DMS114 treated with DMSO at 0.1 percent for 48 hours (cell line): ENCODE results near the gene HOOK2.

ENCODE experiments used
- DNase-seq: peaks from one replicate; lab custom pipeline; 2025; ENCODE audit not compliant: unreplicated experiment; lab: John Stamatoyannopoulos, UW

The HOOK2 gene

DNA sequence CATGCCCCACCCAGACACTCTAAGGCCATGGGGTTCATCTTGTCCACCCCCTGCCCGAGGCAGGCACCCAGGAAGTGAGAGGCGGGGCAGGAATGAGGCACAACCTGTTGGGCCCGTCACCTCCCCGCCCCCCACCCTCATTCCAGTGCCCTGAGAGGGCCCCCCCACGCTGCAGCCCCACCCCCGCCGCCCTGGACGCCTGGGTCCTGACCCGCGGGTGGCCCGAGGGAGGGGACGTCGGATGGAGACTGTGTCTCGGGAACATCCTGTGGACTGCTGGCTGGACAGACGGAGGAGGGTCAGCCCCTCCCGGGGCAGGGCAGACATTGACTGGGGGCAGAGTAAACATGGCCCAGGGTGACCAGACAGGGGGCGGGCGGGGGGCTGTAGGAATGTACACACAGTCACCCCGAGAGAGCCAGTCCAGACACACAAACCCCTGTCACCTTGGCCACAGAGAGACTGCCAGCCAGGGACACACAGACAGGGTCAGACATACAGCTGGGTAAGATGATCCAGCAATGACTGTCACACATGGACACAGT lies 8.6 kb upstream of the HOOK2 start:
- DNase-seq, result no peak

DNA sequence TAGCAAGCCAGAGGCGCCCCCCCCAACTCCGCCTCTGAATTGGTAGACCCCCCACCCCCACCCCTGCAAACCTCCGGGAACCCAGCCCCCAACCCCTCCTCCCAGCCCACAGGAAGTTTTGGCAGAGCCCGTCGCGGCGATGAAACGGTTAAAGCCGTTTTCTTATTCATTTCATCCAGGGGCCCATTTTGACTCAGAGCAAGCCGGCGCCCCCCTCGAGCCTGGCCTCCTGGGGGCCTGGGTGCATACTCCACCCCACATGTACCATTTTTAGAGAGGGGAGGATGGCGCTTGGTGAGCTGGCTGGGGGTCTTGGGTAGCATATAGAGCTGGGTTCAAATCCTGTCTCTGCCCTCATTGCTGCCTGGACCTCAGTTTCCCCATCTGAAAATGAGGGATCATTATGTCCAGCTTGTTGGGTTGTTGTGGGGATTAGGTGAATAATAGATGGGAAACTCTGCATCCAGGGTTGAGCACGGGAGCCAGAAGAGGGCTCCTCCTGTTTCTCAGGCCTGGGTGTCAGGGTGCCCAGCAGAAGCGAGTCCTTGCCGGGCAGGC lies 8.0 kb upstream of the HOOK2 start:
- no peak for DNase-seq

DNA sequence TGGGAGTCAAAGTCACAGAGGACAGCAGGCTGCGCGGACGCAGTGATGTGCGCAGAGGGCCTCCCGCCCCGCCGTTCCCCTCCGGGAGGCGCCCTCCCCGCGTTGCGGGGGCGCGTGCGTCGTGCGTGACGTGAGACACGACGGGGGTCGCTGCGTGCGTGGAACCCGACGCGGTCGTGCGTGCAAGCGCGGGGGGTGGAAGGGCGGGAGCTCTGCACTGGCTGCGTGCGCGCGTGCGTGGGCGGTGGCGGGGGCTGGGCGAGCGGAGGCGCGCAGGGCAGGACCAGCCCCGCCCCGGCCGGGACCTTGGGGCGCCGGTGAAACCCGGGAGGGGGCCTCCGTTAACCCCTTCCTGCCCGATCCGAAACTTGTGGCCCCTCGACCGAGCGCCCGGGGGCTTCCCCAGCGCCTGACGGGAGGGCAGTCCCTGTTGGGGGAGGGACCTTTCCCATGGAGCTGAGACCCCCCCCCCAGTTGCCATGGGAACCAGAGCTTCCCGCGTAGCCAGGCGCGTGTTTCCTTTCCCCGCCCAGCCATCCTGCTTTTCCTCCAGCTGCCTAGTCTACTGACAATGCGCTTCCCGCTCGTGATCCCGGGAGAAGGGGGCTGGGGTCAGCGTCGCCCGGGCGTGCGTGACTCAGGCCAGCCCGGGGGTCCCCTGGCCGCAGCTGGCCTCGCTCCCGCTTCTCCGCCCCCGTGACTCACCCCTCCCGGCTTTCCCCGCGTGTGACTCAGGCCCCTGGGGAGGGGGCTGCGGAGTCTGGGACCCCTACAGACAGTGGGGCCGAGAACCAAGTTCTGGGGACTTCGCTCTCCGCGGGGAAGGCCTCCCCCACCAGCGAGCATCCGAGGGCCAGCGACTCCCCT lies 7.3 kb upstream of the HOOK2 start:
- no peak for DNase-seq

DNA sequence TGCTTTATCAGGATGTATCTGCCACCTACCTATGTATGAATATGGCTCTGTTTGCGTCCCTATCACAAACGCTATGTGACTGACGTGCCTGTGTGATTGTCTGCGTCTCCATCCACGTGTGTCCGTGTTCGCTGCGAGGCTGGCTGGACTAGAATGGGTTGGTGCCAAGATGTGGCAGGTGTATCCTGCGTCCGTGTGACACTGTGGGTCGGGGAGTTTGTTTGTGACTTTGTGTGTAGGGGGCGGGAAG lies 6.7 kb upstream of the HOOK2 start:
- DNase-seq, result no peak

DNA sequence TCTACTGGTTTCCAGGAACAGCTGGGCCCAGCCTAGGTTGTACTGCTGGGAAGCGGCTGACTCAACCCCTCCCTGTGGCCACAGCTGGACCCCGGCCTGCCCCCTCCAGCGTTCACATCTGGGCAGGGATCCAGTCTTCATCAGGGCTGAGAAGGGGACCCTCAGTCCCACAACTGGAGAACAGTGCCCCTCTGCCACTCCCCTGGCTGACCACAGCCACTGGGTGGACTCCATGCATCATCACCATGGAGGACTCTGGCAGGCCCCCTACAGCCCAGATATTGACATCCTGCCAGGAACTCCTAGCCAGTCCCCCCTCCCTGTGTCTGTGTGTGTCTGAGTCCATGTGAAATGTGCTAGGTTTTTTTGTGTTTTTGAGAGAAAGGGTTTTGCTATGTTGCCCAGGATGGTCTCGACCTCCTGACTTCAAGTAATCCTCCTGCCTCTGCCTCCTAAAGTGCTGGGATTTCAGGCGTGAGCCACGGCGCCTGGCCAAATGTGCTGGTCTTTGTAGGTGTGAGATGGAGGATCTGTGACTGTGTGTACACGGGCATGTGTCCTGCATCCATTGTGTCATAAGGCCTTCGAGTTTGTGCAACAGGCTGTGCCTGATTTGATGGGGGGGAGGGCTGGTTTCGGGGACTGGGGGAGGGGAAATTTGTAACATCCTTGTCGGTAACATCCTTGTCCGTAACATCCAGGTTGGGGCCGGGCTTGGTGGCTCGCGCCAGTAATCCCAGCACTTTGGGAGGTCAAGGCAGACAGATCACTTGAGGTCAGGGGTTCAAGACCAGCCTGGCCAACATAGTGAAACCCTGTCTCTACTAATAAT lies 4.0 kb upstream of the HOOK2 start:
- no peak for DNase-seq

DNA sequence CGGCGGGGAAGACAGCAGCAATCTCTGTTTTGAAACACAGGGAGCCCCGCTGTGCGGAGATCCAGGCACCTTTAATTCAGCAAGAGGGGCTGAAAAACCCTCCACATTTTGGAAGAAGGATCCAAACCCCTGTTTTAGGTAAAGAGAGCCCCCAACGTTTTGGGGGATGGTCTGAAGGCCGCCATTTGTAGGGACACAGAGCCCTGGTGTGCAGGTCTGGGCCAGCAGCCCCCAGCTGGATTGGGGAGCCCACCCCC lies 3.5 kb upstream of the HOOK2 start:
- DNase-seq, result no peak

DNA sequence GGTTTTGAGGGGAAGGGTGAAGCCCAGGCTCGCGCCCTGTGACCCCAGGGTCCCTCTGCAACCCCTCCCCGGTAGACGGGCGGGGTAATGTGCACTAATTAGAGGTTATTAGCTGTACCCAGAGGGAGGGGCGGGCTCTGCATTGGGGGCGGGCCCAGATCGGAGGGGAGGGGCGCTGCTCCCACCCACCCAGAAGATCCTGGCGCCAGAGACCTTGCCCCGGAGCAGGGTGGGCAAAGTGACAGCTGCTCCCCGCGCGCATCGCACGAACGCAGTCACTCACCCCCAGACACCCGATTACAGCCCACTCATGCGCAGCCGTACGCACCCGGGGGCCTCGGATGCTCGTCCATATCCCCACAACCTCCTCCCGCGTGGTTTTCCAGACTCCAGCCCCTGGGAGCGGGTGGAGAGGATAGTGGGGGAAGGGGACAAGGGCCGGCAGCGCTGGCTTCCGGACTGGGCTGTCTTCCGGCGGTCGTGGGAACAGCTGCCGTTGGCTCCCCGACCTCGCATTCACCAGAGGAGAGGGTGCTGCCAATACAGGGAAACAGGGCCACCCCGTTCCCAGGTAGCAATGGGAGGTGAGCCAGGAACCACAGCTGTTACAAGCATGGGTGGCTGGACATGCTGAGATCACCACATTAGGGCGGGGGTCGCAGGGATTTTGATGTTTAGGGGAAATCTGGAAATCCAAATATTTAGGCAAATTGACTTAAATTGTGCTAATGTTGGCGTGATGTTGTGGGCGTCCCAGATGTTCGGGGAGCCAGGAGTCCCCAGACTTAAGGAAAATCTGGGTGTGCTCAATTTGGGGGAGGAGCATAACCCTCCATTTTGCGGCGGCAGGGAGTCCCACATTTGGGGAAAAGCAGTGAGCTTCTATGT lies 2.9 kb upstream of the HOOK2 start:
- peak; percentile 52 for DNase-seq

DNA sequence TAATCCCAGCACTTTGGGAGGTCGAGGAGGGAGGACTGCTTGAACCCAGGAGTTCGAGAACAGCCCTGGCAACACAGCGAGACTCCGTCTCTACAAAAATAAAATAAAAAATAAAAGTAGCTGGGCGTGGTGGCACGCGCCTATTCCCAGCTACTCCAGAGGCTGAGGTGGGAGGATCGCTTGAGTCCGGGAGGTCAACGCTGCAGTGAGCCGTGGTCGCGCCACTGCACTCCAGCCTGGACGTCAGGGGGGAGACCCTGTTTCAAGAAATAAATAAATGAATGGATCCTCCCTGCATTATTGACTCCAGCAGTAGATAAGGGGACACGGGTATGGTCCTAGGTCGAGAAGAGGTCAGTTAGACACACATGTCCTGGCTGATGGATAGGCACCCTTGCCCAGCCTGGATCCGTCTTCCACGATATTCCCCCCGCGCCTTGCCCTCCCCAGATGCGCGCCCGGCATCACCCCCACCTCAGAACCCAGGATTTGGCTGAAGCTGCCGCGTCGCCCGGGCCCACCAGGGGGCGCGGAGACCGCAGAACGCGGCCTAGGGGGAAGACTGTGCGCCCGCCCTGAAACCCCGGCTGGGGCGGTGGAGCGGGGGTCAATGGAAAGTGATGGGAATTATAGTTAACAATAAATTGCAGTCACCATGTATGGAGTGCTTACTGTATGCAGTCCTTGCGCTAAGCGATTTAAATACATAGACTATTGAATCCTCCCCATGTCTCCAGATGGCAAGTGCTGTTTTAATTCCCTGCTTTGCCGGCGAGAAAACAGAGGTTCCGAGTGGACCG lies 2.1 kb upstream of the HOOK2 start:
- peak; percentile 60 for DNase-seq

DNA sequence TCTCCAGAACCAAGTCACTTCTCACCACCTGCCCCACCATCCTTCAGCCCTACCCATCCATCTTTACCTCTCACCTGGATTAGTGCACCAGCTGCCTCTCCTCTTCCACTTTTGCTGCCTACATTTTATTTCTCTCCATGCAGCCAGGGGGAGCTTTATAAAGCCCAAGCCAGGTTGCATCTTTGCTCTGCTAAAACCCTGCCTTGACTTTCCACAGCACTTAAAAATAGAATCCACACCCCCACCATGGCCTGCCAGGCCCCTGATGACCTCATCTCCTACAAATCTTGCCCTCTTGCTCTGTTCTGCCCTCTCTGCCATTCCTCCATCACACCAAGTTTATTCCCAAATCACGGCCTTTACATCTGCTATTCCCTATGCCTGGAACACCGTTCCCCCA lies 1.8 kb downstream of the HOOK2 start:
- DNase-seq, result no peak

DNA sequence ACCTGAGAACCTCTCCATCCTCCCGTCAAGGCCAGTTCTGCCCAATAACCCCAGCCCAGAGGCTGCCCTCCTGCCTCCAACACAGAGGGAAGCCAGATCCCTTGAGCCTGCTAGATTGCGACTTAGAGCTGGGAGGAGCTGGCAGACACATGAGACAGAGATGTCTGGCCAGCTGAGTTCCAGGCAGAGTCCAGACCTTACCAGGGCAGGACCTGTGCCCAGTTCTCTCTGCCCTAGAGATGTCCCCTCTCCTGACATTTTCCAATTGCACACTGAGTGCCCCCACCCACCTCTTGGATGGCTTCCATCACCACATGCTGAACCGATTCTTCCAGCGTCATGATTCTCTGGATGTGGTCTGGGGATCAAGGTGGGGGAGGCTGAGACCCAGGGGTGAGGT lies 3.0 kb downstream of the HOOK2 start:
- DNase-seq, result no peak

DNA sequence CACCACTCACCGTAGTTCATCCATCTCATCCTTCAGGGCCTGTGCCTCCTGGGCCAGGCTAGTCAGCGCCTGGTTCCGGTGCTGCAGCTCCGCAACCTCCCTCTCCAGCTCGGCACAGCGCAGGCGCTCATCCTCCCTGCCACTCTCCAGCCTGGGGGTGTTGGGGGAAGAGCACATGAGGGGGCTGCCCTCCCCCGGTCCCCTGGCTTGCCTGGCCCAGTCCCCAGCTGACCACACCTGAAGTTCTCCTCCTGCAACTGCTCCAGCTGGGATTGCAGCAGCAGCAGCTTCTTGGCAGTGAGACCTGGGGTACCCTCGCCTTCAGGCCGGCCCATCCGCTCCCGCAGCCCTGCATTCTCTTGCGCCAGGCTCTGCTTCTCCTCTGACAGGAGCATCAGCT lies 4.4 kb downstream of the HOOK2 start:
- no peak for DNase-seq

DNA sequence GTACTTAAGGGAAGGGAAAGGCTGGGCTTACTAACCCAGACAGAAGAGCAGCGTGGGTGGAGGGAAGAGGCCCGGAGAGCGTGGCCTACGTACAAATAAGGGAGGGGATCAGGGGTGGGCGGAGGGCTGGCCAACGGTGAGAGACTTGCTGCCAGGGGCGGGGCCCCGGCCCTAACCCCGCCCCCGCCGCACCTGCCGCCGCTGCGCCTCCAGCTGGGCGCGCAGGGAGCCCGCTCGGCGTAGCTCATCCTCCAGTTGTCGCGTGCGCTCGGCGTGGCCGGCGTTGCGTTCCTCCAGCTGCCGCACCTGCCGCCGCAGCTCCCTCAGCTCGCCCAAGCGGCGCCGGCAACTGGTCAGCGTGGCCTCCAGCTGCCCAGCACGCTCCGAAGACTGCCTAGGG lies 5.7 kb downstream of the HOOK2 start:
- no peak for DNase-seq

DNA sequence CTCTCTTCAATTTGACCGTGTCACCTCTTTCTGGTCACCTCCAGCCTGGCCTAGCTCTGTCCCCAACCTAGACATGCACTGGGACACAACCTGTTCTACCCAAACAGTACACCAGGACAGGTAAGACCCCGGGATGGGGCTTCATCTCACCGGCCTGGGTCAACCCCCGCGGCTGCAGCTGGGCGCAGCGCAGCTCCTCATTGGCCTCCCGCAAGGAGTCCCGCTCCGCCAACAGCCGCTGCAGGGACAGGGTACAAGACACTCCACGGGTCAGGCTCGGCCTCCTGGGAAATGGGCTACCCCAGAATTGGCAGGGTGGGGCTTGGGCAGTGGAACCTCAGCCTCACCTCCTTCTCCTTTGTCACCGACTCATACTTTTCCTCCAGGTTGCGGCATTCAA lies 7.7 kb downstream of the HOOK2 start:
- no peak for DNase-seq

DNA sequence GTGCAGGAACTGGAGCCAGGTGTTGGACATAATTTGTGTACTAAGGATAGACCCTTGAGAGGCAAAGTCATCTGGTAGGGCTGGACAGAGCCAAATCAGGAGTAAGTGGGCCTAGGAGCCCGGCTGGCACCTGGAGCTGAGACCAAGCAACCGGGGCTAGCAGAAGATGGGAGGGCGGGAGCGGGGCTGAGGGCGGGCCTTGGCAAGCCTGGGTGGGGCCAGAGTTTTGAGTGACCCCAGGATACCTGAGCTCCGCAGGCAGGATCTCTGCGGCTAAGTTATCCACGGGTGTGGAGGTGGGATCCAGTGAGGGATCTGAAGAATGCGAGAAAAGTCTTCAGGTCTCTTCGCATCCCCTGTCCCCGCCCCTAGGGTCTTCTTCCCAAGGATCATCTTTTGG lies 8.2 kb downstream of the HOOK2 start:
- DNase-seq, result no peak

DNA sequence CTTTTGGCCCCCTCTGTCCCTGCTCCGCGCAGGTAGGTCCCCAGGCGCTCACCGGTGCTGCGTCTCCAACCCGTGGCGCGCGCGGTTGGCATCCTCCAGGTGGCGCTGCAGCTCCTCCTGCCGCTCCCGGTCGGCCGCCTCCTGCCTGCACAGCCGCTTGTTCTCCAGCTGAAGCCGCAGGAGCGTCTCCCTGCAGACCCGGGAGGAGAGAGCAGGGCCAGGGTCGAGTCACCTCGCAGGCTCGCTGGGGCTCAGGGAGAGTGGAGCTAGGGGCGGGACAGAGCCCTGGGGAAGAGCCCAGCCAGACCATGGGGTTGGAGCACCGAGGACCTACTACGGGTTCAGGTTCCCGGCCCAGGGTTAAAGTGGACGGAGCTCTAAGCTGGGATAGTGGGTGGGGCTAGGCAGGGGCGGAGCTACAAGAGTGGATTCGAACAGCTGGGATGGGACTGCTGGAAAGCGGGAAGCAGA lies 9.3 kb downstream of the HOOK2 start:
- no peak for DNase-seq

DNA sequence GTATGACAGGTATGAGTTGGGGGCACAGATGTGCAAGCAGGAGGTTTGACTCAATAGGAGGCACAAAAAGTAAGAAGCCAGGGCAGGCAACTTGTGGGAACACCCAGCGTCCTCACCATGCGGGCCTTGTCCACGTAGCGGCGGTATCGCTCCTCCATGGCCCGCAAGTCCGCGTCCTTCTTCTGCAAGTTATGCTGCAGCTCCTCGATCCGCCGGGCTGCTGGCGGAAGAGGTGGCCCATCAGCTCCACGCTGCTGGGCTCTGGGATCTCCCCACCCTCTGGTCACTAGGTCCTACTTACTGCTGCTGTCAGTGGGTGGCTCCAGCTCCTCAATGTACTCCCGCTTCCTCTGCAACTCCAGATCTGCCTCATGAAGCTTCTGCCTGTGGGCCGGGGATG lies 10.7 kb downstream of the HOOK2 start:
- DNase-seq, result no peak

DNA sequence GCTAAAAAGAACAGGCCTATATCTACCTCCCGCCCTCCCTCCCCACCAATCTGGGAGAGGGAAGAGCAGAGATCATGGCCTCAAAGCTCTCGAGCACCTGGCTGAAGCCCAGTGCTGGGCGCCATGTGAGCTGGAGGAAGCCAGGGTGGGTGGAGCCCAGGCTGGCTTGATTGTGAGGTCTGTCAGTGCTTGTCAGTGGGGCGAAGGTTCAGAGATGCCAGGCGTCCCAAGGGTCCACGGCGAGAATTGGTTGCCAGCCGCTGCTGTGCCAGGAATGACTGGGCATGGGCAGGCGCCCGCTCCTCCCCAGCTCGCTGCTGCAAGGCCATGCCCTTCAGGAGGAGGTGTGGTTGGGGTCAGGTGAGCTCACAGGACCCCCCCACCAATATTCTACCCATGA lies 12.3 kb downstream of the HOOK2 start:
- DNase-seq, result no peak

DNA sequence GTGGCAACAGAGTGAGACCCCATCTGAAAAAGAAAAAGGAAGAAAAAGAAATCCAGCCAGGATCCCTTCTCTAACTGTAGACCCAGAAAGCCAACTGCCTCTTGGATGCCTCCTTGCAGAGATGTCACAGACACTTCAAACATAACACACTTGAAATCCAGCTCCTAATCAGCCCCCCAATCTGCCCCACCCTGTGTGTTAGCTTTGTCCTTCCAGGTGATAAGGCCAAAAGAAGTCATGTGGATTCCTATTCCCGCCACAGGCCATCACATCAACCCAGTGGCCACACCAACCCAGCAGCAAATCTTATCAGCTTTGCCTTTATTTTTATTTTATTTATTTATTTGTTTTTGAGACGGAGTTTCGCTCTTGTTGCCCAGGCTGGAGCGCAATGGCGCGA lies 15.7 kb downstream of the HOOK2 start:
- DNase-seq, result no peak

DNA sequence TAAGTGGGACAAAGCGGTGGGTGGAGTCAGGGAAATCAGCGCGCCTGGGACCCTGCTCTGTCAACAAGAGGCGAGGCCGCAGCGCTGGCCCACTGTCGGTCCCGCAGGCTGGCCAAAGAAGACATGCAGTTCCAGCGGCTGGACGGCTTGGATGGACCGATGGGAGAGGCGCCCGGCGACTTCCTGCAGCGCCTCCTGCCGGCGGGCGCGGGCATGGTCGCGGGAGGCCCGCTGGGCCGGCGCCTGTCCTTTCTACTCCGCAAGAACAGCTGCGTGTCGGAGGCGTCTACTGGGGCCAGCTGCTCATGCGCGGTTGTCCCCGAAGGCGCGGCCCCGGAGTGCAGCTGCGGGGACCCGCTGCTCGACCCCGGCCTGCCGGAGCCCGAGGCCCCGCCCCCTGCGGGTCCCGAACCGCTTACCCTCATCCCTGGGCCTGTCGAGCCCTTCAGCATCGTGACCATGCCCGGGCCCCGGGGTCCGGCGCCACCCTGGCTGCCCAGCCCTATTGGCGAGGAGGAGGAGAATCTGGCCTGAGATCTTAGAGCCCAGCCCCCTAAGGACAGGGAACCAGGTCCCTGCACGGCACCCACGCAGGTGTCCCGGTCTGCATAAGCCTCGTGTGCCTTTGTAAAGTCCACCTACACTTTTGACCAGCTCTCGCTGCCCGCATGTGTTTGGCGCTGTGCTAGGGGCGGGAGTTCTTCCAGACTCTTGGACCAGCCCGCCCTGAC lies 17.6 kb downstream of the HOOK2 start:
- DNase-seq, result peak; percentile 53
